NOMO-1 treated with dmso at 0.1 percent for 144 hours (cell line): ENCODE results near the gene SURF1.

ENCODE experiments used
- DNase-seq: peaks from one replicate; lab custom pipeline; 2025; ENCODE audit not compliant: unreplicated experiment; lab: John Stamatoyannopoulos, UW

SURF1 gene

DNA sequence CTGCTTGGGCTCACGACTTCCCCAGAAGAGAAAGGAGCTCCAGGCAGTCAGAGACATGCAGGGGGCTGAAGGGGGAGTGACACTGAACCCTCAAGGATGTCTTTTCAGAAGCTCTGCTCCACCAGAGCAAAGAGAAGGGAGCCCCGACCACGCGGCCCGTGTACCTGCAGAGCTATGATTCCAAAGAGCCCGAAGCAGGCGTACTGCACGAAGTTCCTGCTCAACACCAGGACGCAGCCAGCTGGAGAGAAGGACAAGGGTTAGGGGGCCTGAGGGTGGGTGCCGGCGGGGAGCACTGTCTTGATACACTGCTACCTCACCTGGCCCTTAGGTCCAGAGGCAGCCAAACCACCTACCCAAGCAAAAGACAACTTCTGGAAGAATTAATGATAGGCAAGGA, 10.1 kb upstream of the SURF1 start:
- DNase-seq = no peak

DNA sequence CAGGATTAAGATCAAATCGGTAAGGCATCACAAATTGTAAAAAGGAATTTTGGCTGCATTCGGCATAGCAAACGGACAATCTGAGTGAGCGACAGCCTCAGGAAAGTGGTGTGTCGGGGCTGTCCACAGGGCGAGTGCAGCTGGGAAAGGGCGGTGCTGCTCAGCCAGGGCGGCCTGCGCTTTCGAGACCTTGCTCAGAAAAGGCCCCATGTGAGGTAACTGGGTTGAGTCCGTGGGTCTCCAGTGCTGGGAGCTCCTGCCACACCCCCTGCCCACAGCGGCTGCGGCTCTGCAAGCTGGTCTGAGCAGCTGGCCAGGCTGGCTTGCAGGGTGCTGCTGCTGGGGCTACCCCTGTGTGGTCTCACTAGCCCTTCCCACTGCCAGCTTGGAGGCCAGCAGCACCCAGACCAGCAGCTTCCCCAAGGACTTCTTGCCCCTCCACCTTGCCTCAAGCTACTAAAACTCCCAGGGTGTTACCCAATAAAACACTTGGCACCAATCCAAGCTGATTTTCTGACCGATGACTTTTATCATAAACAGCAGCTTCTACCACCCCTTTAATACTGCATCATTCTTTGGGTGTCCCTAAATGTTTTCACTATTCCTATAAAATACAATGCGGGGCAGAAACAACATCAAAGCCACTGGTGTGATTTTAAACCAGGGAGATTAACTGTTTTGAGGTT, 6.2 kb upstream of the SURF1 start:
- DNase-seq = no peak

DNA sequence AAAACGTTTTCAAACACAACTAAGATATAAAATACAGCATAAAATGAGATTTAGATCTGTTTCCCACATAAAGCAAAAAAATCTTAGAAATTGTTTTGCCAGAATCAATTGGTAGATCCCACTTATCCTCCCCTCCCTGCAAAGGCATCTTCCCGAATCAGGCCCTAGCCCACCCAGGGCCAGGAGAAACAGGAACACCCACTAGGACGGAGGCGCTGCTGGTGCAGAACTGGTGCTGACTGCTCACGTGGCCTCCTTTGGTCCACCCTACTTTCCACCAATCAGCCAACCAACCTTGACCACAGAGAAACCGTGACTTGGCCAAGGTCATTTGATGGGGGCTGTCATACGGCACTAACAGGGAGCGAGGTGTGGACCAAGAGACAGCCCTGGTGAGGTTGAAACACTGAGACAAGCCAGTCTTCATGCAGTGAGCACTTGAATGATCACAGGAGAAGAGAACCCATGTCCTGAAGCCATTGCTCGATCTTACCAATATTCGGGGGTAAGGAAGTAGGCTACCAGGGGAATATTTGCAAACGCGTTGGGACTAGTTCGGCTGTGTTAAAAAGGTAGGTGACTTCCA, 5.3 kb upstream of the SURF1 start:
- DNase-seq = no peak

DNA sequence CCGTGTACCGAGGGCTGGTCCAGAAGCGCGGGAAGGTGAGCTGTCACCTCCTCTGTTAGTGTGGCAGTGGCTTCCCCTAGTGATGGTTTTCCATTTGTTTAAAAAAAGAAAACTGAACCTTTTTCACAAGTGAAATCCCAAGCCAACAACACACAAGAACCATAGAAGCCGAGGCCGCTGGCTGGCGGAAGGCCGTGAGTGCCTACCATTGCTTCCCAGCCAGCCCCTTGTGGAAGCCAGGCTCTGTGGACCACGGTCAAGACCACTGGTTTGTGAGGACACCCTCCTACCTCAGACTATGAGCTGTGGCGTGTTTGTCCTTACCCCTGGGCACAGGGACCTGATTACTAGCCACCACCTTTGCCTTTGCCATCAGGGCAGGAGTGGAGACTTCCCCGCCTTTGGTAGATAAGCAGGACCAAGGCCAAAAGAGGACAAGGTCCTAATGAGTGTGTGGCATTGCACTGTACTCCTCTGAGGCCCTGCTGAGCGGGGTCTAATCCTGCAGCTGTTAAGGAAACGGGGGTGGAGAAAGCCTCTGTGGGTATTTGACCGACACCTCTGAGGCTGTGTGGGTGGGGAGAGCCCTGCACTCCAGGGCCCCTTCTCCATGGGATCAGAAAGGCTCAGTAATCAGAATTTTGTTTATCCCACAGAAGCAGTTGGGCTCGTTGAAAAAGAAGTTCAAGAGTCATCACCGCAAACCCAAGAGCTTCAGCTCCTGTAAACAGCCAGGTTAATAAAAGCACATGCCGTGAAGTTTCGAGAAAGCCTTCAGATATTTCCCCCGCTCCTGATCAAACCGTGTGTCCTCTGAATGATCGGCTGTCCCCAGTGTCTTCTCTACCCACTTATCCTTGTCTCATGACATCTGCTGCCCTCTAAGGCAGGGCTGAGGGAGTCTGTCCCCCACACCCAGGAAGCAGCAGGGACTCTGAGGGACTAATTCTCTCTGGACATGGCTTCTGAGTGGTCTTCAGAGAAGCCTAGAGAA, 4.4 kb upstream of the SURF1 start:
- DNase-seq = no peak

DNA sequence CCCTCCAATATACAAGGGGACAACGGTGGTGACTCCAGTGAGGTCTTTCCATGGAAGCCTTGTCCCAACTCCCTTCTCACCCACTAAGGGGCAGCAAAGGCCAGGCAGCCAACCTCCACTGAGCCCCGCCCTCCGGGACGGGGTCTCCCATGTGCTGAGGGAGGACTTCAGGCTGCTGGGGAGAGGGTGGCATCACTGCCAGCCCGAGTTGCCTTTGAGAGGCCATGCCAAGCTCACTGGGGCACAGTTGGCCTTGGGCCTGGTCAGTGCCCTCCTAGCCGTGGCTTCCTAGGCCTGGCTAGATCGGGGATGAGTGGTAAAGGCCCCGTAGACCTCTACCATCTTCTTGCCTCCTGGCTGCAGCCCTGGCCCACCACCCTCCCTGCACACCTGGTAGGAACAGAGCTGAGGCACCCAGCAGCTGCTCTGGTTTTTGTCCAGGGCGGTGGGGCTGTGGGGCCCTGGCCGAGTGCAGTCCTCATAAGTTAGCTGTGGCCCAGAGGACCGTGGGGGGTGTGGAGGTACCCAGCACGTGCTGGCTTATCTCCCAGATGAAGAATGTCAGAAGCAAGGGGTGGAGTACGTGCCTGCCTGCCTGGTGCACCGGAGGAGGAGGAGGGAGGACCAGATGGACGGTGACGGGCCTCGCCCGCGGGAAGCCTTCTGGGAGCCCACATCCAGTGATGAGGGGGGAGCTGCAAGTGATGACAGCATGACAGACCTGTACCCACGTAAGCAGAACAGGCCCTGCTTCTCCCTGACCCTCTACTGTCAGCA, 3.3 kb upstream of the SURF1 start:
- no peak for DNase-seq

DNA sequence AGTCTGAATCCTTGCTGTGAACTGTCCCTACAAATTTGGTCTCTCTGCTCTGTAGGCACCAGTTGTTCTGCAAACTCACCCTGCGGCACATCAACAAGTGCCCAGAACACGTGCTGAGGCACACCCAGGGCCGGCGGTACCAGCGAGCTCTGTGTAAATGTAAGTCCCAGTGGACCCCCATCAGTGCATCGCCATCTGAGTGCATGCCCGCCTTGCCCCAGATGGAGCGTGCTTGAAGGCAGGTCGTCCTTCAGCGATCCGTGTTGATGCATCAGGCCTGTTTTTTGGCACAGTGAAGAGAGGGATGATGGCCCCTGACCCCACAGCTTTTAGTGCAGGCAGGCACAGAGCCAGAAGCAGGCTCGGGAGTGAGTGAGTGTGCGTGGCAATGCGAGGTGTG, 1.4 kb upstream of the SURF1 start:
- no peak for DNase-seq

DNA sequence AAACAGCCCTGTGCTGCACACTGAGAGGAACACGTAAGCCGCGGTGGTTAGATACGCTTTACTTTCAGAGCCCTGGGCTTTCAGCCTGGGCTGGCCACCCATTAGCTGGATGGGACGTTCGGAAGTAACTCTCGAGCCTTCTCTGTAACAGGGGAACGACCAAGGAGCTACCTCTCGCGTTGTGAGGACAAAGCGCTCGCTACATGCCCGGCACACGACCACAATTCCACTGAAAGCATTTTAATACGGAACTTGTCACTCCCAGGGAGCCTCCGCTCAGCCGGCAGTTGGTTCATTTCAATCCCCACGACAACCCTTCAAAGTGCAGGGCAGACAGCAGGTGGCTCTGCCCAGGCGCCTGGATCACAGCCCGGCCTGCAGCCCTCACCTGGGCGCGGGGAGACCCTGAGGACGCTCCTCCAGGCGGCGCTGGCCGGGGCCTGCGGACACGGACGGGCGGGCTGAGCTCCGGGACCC, 368 bp downstream of the SURF1 start:
- DNase-seq = peak; percentile 13

DNA sequence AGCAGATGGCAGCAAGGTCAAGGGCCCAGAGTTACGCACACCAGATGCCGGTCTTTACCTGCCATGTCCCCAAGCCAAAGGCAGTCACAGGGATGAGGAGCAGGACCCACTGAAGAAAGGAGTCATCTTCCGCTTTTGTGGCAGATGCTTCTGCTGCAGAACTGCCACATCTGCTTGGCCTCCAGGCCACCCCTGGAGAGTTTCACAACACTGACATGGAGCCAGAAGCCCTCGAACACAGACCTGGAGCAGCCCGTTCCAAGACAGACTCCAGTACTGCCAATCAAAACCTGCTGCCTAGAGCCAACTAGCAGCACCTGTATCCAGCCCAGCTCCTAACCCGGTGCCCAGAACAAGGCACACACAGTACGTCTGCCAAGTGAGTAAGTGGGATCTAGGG, 1.5 kb downstream of the SURF1 start:
- DNase-seq = peak; percentile 69

DNA sequence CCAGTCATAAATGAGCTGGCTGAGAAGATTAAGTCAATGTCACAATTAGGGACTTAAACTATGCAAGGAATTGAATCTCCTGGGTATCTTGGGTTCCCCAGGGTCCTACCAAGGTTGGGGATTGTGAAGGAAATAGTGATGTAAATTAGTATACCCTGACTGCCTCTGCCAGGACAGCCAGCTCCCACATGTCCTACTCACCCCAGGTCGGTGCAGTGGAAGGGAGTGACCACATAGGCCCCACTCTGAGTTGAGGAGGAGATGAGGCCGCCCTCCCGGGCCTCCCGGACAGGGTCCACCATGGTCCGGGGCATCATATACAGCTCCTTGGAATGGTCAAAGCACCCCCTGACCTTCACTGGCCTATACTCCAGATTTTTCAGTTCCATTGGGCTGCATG, 2.7 kb downstream of the SURF1 start:
- DNase-seq = no peak

DNA sequence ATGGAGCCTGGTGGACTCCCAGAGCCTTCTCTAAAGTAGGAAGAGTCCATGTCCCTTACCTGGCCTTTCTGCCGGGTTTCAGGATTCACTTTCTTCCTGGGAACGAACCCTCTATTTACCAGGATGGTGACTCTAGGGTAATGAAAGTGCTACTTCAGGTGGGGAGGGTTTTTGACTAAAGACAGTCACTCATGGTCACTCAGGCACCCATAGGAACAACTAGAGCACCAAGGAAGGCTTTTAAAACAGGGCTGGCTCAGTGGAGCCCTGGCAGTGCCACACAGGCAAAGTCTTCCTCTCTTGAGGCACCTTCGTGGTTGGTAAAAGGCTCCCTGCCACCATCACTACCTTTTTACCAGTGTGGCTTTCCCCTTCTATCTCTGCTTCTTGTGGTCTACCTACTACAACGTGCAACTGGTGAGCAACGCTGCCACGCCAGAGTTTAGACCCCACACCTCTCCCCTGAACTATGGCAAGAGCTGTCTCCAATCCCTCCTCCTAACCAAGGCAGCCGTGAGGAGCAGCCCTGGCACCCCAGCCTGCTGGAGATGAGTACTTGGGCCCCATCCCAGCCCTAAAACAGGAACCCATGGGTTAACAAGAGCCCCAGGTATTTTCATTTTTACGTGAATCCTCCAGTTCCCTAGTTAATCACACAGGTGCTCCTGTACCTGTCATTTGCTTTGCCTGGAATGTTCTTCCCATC, 3.5 kb downstream of the SURF1 start:
- DNase-seq = no peak

DNA sequence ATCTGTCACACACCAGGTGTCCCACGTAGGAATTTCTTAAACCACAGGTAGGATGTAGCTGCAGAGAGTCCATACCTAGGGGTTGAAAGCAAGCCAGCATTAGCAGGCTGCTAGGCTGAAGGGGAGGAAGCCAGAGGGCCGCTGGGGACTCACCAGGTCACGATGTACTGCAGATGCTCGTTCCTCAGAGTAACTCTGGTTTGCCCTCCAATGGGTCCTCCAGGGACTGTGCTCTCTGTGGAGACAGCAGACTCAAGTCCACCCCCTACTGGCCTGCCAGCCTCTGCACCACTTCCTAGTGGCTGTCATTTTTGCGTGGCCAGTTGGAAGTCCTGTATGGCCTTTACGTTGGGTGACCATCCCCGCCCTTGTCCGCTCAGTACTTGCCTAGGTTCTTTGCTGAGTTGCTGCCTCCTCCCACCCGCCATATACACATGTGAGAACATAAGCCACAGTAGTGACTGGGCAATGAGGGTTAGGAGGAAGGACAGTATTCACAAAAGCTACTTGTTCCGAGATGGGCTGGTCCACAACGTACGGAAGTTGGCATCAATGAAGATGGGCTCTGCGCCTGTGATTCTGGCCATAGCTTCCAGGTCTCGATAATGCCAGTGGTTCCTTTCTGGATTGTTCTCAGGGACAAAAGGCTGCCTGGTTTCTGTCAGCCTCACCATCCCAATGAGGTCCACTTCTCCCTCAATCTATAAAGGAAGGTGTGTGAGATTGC, 4.2 kb downstream of the SURF1 start:
- peak; percentile 28 for DNase-seq

DNA sequence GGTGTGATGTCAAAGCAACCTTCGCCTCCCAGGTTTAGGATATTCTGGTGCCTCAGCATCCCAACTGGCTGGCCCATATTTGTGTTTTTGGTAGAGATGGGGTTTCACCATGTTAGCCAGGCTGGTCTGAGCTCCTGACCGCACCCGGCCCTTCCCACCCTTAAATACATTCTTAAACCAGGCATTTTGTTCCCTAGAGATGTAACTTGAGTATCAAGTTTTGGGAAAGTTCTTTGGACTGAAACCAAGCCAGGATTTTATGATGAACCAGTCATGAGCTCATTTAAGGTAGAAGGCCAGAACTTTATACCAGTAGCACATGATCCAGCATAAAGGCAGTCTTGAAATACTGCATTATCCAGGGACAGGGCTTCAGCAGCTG, 4.8 kb downstream of the SURF1 start:
- DNase-seq = no peak

DNA sequence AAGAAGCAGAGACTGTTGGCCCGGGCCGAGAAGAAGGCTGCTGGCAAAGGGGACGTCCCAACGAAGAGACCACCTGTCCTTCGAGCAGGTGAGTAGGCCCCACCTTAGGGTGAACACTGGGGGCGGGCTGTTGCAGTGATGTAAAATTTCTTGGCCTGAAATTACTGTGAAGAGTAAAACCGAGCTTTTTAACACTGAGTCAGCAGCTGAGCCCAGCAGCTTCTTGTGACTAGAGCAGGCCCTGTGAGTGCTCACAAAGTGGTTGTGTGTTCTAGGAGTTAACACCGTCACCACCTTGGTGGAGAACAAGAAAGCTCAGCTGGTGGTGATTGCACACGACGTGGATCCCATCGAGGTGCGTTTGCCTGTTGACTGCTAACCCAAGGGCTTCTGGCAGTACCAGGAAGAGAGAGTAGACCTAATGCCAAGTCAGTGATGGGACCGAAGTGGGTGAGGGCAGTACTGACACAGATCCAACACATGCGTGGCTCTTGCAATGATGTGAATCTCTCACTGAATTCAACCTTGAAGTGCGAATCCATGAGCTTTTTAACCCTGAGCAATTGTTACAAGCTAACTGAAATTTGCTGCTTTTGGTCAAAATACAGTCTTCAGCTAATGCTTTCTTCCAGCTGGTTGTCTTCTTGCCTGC, 6.2 kb downstream of the SURF1 start:
- no peak for DNase-seq

DNA sequence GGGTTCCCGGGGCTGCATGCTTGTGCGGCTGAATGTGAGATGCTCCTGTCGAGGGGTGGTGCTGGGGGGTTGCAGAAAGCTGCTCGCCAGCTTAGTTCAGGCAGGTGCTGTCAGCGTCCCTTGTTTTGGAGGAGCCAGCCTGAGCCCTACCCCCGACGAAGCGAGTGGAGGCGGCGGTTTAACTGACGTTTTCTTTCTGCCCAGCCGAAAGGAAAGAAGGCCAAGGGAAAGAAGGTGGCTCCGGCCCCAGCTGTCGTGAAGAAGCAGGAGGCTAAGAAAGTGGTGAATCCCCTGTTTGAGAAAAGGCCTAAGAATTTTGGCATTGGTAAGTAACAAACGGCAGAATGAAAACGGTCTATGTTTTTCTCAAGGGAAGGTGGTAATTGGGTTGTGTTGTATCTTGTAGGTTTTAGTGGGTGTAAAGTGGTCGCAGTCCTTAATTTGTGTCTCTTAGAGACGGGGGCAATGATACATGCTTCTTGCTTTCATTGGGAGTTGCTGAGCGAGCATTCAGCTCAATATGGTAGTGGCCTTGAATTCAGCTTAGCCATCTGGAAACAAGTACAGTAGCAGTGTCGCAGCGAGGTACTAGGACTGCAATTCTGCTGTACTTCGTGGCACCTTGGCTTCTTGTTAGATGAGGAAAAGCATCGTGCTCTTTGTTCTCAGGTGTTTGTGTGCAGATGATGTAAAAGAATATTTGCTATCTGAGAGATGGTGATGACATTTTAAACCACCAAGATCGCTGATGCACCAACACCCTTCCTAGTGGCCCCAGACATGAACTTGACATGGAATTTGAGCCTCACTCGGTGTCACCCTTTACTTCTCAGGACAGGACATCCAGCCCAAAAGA, 7.3 kb downstream of the SURF1 start:
- no peak for DNase-seq

DNA sequence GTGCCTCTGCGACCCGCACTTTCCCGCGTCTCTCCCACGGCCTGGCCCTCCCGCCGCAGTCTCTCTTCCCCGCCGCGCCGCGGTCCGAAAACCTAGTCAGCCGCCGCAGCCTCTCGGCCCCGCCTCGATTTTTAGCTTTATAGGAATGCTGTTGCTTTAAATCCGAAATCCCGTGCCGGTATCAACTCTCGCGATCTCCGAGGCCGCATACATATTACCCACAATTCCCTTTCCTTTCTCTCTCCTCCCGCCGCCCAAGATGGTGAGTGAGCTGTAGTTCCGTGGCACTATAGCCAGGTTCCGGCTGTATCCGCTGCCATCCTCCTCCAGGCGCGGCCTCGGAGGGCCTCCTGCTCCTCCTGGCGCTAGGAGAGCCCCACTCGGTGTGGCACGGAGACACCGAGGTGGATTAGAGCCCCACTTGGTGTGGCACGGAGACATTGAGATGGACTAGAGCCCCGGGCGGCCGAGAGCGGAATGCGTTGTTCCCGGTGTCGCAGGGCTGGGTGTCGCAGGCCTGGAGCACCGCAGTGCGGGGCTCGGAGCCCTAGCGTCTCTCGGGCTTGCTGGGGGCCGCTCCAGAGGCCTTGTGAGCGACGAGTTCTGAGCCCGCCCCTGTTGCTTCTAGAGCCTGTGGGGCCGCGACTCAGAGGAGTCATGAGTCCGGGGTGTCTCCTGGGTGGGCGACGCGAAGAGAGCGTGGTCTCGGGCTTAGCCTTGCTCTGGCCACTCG, 8.1 kb downstream of the SURF1 start, which contains the start of the genes MED22 and RPL7A:
TSS of gene MED22 (minus strand) at position 147 of the 733 bp plus-strand sequence. CDS start 1,469 bp downstream, outside the sequence.
TSS of gene RPL7A (plus strand) at position 234 of the 733 bp plus-strand sequence. CDS start at position 260, 26 bp downstream.
- DNase-seq = peak; percentile 92

DNA sequence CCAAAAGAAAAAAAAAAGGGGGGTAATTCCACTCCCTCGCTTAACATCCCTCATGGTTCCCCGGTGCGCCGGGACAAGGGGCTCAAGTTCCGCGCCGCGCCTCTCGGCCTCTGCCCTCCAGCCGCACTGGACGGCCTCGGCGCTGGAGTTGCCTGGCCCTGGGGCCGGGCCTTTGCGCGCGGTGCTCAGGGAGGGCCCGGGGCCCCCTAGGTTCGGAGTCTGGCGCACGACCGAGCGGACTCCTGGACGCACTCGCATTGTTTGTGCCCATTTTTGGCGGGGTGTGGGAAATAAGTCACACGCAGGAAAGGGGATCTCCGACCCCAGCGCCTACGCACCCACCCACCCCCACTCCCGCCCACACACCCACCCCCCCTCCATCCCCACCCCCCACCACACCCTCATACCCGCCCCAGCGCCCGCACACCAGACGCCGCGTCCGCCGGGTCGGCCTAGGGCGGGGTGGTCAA, 8.7 kb downstream of the SURF1 start:
- peak; percentile 27 for DNase-seq
